ENCODE data around the gene TSHZ2.
"Not testable (repeated sequence)": the region's sequence is repeated elsewhere in the genome, so short reads cannot be mapped to it uniquely, and the experiment has no call there.

Gene TSHZ2

GRCh38 chr20:53001498-53002301 lies 29.5 kb downstream of the TSHZ2 start:
- DNase-seq = no peak

- DNase-seq = no peak
Measured at GRCh38 chr20:53002786-53003185, 30.6 kb downstream of the TSHZ2 start.

GRCh38 chr20:53003420-53004154 lies 31.4 kb downstream of the TSHZ2 start:
- no peak for DNase-seq

GRCh38 chr20:53004267-53004813 lies 32.2 kb downstream of the TSHZ2 start:
- DNase-seq = no peak

GRCh38 chr20:53009979-53010735 lies 38.0 kb downstream of the TSHZ2 start:
- no peak for DNase-seq

GRCh38 chr20:53011640-53012039 lies 39.5 kb downstream of the TSHZ2 start:
- no peak for DNase-seq

- no peak for DNase-seq
Measured at GRCh38 chr20:53013183-53013582, 41.0 kb downstream of the TSHZ2 start.

GRCh38 chr20:53013847-53014246 lies 41.7 kb downstream of the TSHZ2 start:
- DNase-seq = no peak

- no peak for DNase-seq
Measured at GRCh38 chr20:53016071-53016470, 43.9 kb downstream of the TSHZ2 start.

- DNase-seq = no peak
Measured at GRCh38 chr20:53016534-53017042, 44.4 kb downstream of the TSHZ2 start.

- DNase-seq = no peak
Measured at GRCh38 chr20:53017206-53017605, 45.0 kb downstream of the TSHZ2 start.

GRCh38 chr20:53019464-53019863 lies 47.3 kb downstream of the TSHZ2 start:
- DNase-seq = no peak

GRCh38 chr20:53020376-53020775 lies 48.2 kb downstream of the TSHZ2 start:
- DNase-seq = no peak

- DNase-seq = no peak
Measured at GRCh38 chr20:53020834-53021233, 48.7 kb downstream of the TSHZ2 start.

- DNase-seq = no peak
Measured at GRCh38 chr20:53021934-53022333, 49.8 kb downstream of the TSHZ2 start.

GRCh38 chr20:53023732-53024520 lies 51.8 kb downstream of the TSHZ2 start:
- DNase-seq = no peak

GRCh38 chr20:53024653-53025052 lies 52.5 kb downstream of the TSHZ2 start:
- DNase-seq = not testable (repeated sequence)

- no peak for DNase-seq
Measured at GRCh38 chr20:53027089-53027488, 54.9 kb downstream of the TSHZ2 start.

GRCh38 chr20:53028337-53029007 lies 56.3 kb downstream of the TSHZ2 start:
- DNase-seq = no peak

GRCh38 chr20:53030061-53030460 lies 57.9 kb downstream of the TSHZ2 start:
- no peak for DNase-seq

GRCh38 chr20:53032046-53032445 lies 59.9 kb downstream of the TSHZ2 start:
- no peak for DNase-seq
